ENCODE measurements around the gene PACSIN3.
"Not testable (repeated sequence)": the region's sequence is repeated elsewhere in the genome, so short reads cannot be mapped to it uniquely, and the experiment has no call there.

Gene PACSIN3

DNA sequence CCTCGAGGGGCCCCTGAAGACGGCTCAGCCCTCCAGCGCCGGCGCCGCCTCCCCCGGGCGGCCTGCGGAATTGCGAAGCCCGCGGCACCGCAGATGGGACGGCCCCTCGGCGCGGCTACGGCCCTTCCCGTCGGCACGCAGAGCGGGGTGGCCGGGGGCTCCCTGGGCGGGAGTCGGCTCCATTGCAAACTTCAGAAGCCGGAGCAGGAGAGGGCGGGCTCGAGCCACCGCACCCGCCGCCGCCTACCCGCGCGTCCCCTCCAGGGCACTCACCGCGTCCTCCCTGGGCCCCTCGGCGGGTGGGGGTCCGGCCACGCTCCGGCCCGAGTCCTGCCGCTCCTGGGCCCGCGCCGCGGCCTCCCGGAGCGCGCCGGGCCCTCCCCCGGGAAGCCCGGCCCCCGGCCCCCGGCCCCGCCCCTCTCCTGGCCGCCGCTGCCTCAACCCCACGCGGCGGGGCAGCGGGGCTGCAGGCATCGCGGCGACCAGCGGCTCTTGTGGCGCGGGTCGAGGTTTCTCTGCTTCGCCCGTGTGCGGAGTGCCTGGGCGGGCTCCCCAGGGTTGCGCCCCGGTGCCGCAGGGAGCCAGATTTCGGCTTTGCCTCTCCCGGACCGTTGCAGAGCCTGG is at the start of gene PACSIN3:
Gene PACSIN3, minus strand, starts transcription at position 359 of the 624 bp plus-strand sequence. CDS start 3,707 bp downstream, outside the sequence.
- peak; percentile 56 for DNase-seq (ENCODE audit: low spot score)

DNA sequence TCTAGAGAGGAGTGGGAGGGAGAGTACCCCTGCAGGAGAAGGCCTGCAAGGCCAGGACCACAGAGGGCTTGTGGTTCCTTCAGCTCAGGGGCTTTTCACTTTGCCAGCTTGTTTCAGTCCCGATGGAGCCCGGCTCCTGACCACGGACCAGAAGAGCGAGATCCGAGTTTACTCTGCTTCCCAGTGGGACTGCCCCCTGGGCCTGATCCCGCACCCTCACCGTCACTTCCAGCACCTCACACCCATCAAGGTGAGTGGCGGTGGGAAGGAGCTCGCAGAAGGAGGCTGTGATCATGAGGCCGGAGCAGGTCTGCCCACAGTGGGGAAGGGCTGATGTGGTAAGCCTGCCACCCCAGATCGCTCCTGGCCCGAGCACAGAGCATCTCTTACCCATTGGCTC is 48.9 kb upstream of the PACSIN3 start:
- DNase-seq (ENCODE audit: low spot score) = no peak

- peak; percentile 27 for DNase-seq (ENCODE audit: low spot score)
These were observed 48.5 kb upstream of the PACSIN3 start for GRCh38 chr11:47234669-47235100.

GRCh38 chr11:47233989-47234668 is 47.9 kb upstream of the PACSIN3 start:
- peak; percentile 46 for DNase-seq (ENCODE audit: low spot score)

DNA sequence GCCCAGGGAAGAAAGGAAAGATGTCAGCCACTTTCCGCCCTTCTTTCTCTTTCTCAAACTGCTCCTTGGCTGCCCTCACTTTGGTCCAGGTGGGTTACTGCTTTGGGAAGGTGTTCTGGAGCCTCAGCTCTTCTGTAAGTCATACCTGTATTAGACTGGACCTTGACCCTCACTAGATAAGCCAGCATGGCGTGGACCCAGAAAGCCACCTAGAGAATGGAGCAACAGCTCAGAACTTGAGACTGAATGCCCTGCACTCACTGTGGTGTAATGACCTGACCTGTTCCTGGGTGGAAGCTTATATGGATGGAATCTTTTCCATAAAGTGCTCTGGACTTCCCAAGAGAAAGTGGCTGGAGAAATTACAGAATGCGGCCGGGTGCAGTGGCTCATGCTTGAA is 46.8 kb upstream of the PACSIN3 start:
- no peak for DNase-seq (ENCODE audit: low spot score)

DNA sequence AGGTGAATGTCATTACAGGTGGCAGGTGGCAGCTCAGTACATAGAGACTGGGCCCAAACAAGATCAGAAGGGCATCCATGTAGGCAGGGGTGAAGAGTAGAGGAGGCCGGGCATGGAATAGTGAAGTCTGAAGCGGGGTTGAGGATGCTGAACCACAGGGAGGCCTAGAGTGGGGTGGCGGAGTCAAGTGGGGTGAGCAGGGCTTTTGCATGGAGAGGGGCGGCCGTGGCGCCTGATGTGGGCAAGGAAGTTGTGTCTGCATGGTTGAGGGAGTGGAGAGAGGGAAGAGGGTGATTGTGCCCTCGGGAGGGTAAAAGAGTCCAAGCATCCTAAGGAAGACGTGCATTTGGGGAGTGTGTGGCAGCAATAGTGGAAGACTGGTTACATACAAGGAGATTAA is 42.9 kb upstream of the PACSIN3 start:
- DNase-seq (ENCODE audit: low spot score) = no peak

DNA sequence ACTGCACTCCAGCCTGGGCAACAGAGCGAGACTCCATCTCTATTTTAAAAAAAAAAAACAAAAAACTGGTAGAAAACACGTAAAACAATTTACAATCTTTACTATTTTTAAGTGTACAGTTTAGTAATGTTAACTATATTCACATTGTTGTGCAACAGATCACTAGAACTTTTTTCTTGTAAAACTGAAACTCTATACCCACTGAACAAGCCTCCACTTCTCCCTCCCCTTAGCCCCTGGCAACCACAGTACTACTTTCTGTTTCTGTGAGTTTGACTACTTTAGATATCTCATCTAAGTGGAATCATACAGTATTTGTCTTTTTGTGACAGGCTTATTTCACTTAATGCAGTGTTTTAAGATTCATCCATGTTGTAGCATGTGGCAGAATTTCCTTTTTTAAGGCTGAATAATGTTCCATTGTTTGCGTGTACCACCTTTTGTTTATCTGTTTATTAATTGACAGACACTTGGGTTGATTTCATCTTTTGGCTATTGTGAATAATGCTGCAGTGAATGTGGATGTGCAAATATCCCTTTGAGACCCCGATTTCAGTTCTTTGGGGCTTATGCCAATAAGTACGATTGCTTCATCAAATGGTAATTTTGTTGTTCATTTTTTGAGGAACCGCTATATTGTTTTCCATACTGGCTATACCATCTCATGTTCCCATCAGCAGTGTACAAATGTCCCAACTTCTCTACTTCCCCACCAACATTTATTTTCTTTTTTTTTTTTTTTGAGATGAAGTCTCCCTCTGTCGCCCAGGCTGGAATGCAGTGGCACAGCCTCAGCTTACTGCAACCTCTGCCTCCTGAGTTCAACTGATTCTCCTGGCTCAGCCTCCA is 39.5 kb upstream of the PACSIN3 start:
- no peak for DNase-seq (ENCODE audit: low spot score)

DNA sequence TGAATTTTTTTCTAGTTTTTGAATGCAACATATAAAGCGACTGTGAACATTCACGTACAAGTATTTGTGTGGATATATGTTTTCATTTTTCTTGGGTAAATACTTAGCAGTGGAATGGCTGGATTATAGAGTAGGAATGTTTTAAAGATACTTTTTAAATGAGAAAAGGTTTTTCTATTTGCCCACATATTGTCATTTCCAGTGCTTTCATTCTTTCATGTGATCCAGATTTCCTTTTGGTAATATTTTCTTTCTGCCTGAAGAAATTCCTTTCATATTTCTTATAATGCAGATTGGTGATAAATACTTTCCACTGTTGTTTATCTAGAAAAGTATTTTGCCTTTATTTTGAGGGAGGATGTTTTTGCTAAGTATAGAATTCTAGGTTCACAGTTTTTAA is 36.5 kb upstream of the PACSIN3 start:
- no peak for DNase-seq (ENCODE audit: low spot score)

GRCh38 chr11:47220401-47220821 is 34.2 kb upstream of the PACSIN3 start:
- peak; percentile 63 for DNase-seq (ENCODE audit: low spot score)

GRCh38 chr11:47216121-47216798 is 30.0 kb upstream of the PACSIN3 start:
- peak; percentile 87 for DNase-seq (ENCODE audit: low spot score)

GRCh38 chr11:47215366-47215910 is 29.2 kb upstream of the PACSIN3 start:
- no peak for DNase-seq (ENCODE audit: low spot score)

- DNase-seq (ENCODE audit: low spot score) = peak; percentile 90
These were observed 27.8 kb upstream of the PACSIN3 start for GRCh38 chr11:47213950-47214565.

GRCh38 chr11:47212938-47213337 is 26.7 kb upstream of the PACSIN3 start:
- DNase-seq (ENCODE audit: low spot score) = no peak

DNA sequence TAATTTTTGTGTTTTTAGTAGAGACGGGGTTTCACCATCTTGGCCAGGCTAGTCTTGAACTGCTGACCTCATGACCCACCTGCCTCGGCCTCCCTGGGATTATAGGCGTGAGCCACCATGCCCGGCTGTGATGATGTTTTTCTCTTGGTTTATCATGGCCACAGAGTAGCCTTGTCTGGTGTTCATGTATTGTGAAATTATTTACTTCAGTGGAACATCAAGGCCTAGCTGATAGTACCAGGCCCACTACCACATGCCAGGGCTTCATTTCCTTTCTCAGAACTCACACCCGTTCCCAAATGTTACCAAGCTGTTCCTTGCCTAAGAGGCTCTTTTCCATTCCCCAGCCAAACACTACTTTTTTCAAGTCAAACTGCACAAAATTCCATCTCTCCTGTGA is 22.4 kb upstream of the PACSIN3 start:
- DNase-seq (ENCODE audit: low spot score) = no peak

GRCh38 chr11:47208008-47208552 is 21.8 kb upstream of the PACSIN3 start:
- not testable (repeated sequence) for DNase-seq (ENCODE audit: low spot score)

- DNase-seq (ENCODE audit: low spot score) = no peak
These were observed 21.2 kb upstream of the PACSIN3 start for GRCh38 chr11:47207459-47207858.

- not testable (repeated sequence) for DNase-seq (ENCODE audit: low spot score)
These were observed 20.3 kb upstream of the PACSIN3 start for GRCh38 chr11:47206577-47206976.

DNA sequence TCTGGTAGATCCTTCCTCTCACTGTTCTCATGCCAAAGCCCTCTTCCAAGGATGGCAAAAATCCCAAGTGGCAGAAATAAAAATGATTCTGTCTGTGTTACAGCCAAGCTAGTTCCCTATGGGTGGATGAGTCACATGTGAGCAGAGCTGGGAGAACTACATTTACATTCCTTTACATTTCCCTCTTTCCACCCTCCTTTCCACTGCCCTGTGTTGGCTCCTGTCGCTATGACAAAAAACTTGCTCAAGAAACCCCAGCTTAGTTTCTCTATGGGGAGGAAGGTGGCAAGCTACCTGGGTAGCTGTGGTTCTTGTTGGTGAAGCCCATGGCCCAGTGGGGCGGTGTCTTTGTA is 18.4 kb upstream of the PACSIN3 start:
- DNase-seq (ENCODE audit: low spot score) = peak; percentile 20

DNA sequence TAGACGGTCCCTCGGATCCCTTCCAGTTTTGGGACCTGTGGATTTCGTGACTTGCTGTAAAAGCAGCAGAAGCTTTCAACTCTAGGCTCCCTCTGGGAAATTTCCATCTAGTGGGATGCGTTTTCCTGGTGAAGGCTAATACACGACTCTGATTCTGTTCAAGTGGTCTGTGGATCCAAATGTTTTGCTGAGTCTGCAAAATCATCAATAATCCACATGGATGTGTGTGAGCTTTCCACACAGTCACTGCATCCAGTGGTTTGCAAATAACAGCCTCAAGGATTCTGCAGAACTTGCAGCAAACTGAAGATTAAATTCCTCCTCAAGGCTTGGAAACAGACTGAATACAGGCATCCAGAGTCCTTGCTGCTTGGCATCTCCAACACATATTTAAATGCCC is 16.3 kb upstream of the PACSIN3 start:
- no peak for DNase-seq (ENCODE audit: low spot score)

- no peak for DNase-seq (ENCODE audit: low spot score)
These were observed 14.8 kb upstream of the PACSIN3 start for GRCh38 chr11:47201015-47201414.

- DNase-seq (ENCODE audit: low spot score) = not testable (repeated sequence)
These were observed 11.9 kb upstream of the PACSIN3 start for GRCh38 chr11:47198161-47198560.

All from kidney tubule cell (primary cell).